Fibroblast of villous mesenchyme (primary cell): Measurements from ENCODE around the gene RXFP4. TPM values are rescaled to one million over a fixed set of nuclear protein-coding genes. Genes with fewer than 3 reads are reported as not detected.
A peak's percentile ranks its signal among the peaks of the same experiment; 100 is the strongest.

ENCODE experiments used
- DNase-seq: peaks from one replicate; pipeline ENCODE4 v3.0.0-alpha.2; 2010; ENCODE audit warnings: low read depth
- H3K4me3 ChIP-seq: 2 replicates; pipeline ENCODE4 v1.5.1; 2011; ENCODE audit warnings: low read depth, mild to moderate bottlenecking, low read length
- total RNA-seq: library from RNA; depleted of rRNA; stranded (reverse); fragments of >200 nt; gene quantifications from 2 replicates; pipeline ENCODE4 v1.2.3, GENCODE V29; 2012
- TF ChIP-seq, protein P1 (sequence below): IDR thresholded peaks from 2 replicates; pipeline ENCODE4 v1.5.1; 2012; ENCODE audit warnings: low read depth, mild to moderate bottlenecking, low read length; ENCODE audit not compliant: insufficient read depth

The RXFP4 gene
- total RNA-seq, 1 donor, result not detected

DNA sequence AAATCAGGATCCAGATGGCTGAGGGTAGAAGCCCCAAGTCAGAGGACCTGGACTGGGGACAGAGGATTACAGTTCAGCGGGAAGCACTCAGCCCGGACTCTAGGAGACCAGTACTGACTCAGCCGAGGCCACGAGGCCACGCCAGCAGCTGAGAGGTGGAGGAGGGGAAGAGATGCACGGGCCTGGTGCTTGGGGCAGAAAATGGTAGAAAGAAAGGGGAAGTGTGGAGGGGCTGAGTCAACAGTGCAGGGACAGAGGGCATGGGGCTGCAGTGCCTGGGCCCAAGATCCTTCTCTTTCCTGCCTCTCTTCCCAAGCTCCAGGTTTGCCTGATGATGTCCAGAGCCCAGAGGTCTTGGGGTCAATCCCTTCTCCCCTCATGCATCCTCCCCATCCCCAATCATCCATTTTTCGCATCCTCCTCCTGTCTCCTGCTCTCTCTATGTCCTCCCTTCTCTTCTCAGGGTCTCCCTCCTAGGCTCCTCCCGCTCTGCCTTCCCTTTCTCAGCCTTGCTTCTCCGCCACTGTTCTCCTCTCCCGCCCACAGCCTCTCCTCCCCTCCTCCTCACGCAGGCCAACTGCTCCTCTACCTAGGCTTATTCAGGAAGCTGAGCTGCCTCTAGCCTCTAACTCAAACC is 29.2 kb downstream of the RXFP4 start:
- peak; percentile 85 for DNase-seq
- TF ChIP-seq, protein P1, sequence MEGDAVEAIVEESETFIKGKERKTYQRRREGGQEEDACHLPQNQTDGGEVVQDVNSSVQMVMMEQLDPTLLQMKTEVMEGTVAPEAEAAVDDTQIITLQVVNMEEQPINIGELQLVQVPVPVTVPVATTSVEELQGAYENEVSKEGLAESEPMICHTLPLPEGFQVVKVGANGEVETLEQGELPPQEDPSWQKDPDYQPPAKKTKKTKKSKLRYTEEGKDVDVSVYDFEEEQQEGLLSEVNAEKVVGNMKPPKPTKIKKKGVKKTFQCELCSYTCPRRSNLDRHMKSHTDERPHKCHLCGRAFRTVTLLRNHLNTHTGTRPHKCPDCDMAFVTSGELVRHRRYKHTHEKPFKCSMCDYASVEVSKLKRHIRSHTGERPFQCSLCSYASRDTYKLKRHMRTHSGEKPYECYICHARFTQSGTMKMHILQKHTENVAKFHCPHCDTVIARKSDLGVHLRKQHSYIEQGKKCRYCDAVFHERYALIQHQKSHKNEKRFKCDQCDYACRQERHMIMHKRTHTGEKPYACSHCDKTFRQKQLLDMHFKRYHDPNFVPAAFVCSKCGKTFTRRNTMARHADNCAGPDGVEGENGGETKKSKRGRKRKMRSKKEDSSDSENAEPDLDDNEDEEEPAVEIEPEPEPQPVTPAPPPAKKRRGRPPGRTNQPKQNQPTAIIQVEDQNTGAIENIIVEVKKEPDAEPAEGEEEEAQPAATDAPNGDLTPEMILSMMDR, result no peak
- H3K4me3 ChIP-seq, result peak overlapping the region; percentile 14

DNA sequence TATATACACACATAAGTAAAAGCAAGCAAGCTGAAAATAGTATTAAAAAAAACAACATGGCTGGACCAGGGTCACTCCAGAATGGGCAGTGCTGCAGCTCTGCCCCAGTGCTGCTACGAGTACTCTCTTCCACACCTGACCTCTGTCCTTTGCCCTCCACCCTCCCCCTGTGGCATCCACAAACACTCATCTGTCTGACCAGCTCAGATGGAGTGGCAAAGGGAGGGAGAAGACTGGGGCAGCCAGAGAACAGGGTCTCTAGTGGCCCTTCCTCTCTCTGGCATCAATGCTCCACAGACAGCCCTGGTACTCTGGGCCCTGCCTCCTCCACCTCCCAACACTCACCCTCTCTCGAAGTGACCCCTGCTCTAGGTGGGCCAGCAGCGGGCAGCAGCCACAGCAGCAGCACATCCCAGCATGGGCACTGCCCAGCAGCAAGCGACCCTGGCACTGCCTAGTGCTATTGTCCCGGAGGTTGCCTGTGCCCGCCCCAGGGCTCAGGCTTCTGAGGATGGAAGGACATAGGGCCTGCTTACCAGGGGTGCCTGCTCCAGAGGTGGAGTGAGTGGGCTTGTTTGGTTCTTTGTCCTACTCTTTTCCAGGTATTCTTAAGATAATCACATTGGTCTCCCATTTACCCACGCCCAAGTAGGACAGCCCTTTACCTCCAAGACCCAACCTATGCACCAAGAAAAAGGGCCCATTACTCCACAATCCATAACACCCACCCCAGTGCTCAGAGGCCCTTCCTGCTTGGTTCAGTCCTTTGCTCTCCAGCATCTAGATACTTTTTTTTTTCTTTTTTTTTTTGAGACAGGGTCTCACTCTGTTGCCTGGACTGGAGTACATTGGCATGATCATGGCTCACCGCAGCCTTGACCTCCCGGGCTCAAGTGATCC is 30.7 kb downstream of the RXFP4 start:
- H3K4me3 ChIP-seq, result no peak overlapping the region
- TF ChIP-seq, protein P1, result no peak
- DNase-seq, result no peak

DNA sequence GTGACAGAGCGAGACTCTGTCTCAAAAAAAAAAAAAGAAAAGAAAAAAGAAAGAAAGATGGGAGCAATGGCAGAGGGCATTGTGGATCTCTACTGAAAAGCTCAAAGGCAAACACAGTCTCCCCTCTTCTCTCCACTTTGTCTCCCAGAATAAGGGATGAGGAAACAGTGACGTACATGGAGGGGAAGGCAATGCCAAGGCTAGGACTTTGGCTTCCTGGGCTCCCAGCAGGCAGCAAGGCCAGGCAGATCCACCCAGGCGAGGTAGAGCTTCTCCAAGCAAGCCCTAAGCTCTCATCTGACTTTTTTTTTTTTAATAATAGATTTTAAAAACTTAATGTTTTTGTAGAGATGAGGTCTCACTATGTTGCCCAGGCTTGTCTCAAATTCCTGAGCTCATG is 32.3 kb downstream of the RXFP4 start:
- no peak overlapping the region for H3K4me3 ChIP-seq
- DNase-seq, result no peak
- TF ChIP-seq, protein P1, result no peak

DNA sequence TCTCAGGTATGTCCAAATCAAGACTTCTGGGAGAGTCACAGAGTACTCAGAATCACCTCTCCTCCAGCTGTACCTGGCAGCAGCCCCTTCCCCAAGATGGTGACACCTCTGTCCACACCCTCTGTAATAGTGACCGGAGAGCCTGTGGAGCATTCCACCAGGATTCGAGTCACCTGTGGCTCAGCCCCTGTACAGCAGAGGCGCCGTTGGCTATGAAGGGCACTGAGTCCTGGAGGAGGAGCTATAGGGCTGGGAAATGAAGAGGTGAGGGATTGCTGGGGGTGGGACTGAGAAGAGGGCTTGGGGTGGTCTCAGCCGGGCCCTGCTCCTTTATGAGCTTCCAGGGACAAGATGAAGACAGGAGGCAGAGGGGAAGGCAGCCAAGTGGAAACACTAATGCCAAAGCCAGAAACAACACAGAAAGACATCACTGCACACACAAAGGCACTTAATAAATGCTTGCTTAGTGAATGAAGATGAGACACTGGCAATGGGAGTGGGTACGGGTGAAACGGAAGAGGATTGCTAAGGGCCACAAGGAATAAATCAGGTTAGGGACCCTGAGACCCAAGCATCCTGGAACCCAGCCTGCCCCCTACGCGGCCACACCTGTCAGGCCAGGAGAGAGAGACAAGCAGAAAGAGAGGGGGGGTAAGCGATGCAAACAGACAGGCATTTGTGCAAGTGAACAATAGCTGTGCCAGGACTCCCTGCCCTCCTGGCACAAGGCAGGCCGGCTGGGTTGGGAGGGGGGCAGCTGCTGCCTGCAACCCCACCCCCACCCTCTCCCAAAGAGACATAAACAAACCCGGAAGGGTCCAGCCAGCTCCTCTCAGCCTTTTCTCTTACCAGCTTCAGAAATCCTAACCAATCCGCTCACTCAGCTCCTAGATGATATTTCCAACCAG is 33.0 kb downstream of the RXFP4 start:
- H3K4me3 ChIP-seq, result peak overlapping the region; percentile 89
- TF ChIP-seq, protein P1, result no peak
- no peak for DNase-seq

DNA sequence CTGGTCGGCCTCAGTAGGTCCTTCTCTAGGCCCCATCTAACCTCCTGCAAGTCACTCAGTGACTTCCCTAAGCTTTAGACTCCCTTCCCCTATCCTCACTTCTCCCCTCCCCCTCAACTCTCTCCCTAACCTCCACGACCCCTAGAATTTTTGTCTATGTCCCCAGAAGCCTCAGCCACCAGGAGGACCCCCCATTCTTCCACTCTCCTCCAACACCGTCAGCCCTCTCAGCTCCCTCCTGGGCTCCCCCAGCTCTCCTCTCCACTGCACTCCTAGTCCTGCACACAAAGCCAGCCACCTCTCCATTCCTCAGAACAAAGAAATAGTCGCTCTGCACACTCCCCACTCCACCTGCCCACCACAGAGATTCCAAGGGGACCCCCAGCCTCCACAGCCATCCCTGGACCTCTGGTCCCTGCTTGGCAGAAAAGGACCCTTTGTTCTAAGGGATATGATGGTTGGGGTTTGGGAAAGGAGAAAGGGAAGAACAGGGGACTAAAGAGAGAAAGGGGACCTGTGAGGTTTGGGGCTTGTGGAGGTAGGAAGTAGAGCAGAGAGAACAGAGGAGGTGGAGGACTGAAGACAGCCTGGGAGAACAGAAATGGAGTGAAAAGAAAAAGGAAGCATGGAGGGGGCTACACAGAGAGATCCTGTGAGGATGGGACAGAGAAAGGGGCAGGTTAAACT is 34.1 kb downstream of the RXFP4 start:
- no peak for DNase-seq
- peak overlapping the region; percentile 89 for H3K4me3 ChIP-seq
- TF ChIP-seq, protein P1, result no peak

DNA sequence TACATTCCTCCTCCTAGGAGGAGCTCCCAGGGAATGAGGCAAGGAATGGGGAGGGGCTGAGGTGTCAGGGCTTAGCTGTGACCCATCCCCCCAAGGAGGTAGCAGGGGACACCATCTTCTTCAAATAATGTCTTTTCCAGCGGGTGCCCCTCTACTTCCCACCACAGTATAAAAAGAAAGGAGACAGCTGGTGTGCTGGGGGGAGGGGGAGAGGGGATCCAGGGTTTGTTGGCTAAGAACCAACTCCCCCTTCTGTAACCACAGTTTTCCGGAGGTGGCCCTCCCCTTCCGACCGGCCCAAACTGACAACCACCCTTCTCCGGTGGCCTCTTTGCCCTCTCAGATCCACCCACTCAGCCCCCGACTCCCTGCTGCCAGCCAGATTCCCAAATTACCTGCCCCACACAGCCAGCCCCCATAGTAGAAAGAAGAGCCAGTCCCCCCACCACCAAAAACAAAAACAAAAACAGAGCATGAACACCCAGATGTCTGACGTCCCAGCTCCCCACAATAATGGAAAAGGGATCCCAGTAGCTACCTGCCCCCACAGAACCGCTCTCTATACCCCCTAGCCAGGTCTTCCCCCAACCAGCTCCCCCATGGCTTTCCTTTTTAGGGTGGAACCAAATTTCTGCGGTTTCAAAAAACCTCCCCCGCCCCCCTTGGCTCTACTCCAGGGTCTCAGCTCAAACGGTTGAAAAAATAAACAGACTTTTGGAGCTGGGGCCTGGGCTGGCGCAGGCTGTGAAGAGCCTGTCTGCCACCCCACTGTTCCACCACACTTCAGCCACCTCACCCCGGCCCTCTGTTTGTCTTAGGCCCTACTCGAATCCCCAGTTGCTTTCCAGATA is 34.8 kb downstream of the RXFP4 start:
- H3K4me3 ChIP-seq, result peak overlapping the region; percentile 89
- peak; percentile 78 for DNase-seq
- TF ChIP-seq, protein P1, result no peak
